Lung microvascular endothelial cell (primary cell): ENCODE measurements around the gene RNF217. TPM values are rescaled to one million over a fixed set of nuclear protein-coding genes. Genes with fewer than 3 reads are reported as not detected.

Experiments used
- DNase-seq, 2 donors: peaks; one replicate each; pipeline versions ENCODE4 v3.0.0 to v3.0.0-alpha.2; 2010; ENCODE audit warnings: low read depth in 2 of 2
- total RNA-seq: library from RNA; depleted of rRNA; stranded (reverse); fragments of >200 nt; gene quantifications from 2 replicates; pipeline ENCODE4 v1.2.1, GENCODE V29; 2014

Gene RNF217
- total RNA-seq, 1 donor from 2014 or later = 19.4 TPM

GRCh38 chr6:124962639-124963415 lies 590 bp downstream of the RNF217 start:
- DNase-seq = peak; percentile 54 to 63

GRCh38 chr6:124963416-124963785 lies 1.2 kb downstream of the RNF217 start:
- DNase-seq = peak; percentile 23 to 46

GRCh38 chr6:124963831-124964763 lies 1.9 kb downstream of the RNF217 start:
- DNase-seq = peak; percentile 40 to 68

GRCh38 chr6:124964764-124965105 lies 2.5 kb downstream of the RNF217 start:
- peak; percentile 20 to 26 for DNase-seq

- DNase-seq = peak; percentile 40 to 48
These were observed 3.2 kb downstream of the RNF217 start for GRCh38 chr6:124965424-124965850.

GRCh38 chr6:124967444-124967843 lies 5.2 kb downstream of the RNF217 start:
- DNase-seq = peak in 1 of 2 donors; percentile 16

- peak in 1 of 2 donors; percentile 17 for DNase-seq
These were observed 6.2 kb downstream of the RNF217 start for GRCh38 chr6:124968401-124968800.

- DNase-seq = no peak
These were observed 8.0 kb downstream of the RNF217 start for GRCh38 chr6:124970243-124970642.

GRCh38 chr6:124970763-124971162 lies 8.5 kb downstream of the RNF217 start:
- DNase-seq = peak in 1 of 2 donors; percentile 8

- no peak for DNase-seq
These were observed 11.5 kb downstream of the RNF217 start for GRCh38 chr6:124973780-124974179.

GRCh38 chr6:124974771-124975377 lies 12.6 kb downstream of the RNF217 start:
- DNase-seq = no peak

GRCh38 chr6:124977067-124977908 lies 15.1 kb downstream of the RNF217 start:
- DNase-seq = peak in 1 of 2 donors; percentile 18

GRCh38 chr6:124978451-124979293 lies 16.4 kb downstream of the RNF217 start:
- no peak for DNase-seq

GRCh38 chr6:124979294-124979678 lies 17.0 kb downstream of the RNF217 start:
- DNase-seq = no peak

GRCh38 chr6:124982669-124983068 lies 20.4 kb downstream of the RNF217 start:
- DNase-seq = no peak

GRCh38 chr6:124983383-124984083 lies 21.3 kb downstream of the RNF217 start:
- no peak for DNase-seq

GRCh38 chr6:124984668-124985338 lies 22.6 kb downstream of the RNF217 start:
- DNase-seq = peak in 1 of 2 donors; percentile 60

- DNase-seq = no peak
These were observed 23.9 kb downstream of the RNF217 start for GRCh38 chr6:124986164-124986563.

- no peak for DNase-seq
These were observed 25.1 kb downstream of the RNF217 start for GRCh38 chr6:124987291-124987690.
